Ramos (cell line): ENCODE results near the gene POP4.
"Not testable (repeated sequence)": the region's sequence is repeated elsewhere in the genome, so short reads cannot be mapped to it uniquely, and the experiment has no call there.

ENCODE experiments used
- in situ Hi-C: fragments of 300-500 bp; cut with MboI; formaldehyde crosslinking; loops from one replicate; pipeline ENCODE4 v1.14.3; 2022; ENCODE audit warnings: low sequenced_read_pairs; ENCODE audit not compliant: unreplicated experiment

The POP4 gene

GRCh38 chr19:29610213-29610573, 4.1 kb downstream of the POP4 start:
- in situ Hi-C loops = loop anchor here (5.0 kb wide), 1 partner anchor 102 kb away; no protein-coding TSS in a partner anchor

- in situ Hi-C loops = loop anchor here (5.0 kb wide), 1 partner anchor 102 kb away; no protein-coding TSS in a partner anchor
These were observed 4.6 kb downstream of the POP4 start for GRCh38 chr19:29610574-29611271.

- in situ Hi-C loops = loop anchor here (5.0 kb wide), 1 partner anchor 100 kb away; no protein-coding TSS in a partner anchor
These were observed 6.0 kb downstream of the POP4 start for GRCh38 chr19:29612121-29612520.

GRCh38 chr19:29612801-29613595, 6.9 kb downstream of the POP4 start:
- in situ Hi-C loops = loop anchor here (5.0 kb wide), 1 partner anchor 99 kb away; no protein-coding TSS in a partner anchor

GRCh38 chr19:29614046-29614445, 8.0 kb downstream of the POP4 start:
- in situ Hi-C loops = loop anchor here (5.0 kb wide), 1 partner anchor 98 kb away; no protein-coding TSS in a partner anchor

- in situ Hi-C loops = loop anchor here (5.0 kb wide), 1 partner anchor 98 kb away; no protein-coding TSS in a partner anchor
These were observed 8.7 kb downstream of the POP4 start for GRCh38 chr19:29614780-29615179.

- in situ Hi-C loops = no loop called here
These were observed 9.9 kb downstream of the POP4 start for GRCh38 chr19:29615891-29616425.

- in situ Hi-C loops = no loop called here
These were observed 10.5 kb downstream of the POP4 start for GRCh38 chr19:29616541-29616940.

- in situ Hi-C loops = no loop called here
These were observed 11.5 kb downstream of the POP4 start for GRCh38 chr19:29617366-29618266.

- in situ Hi-C loops = no loop called here
These were observed 12.4 kb downstream of the POP4 start for GRCh38 chr19:29618434-29618833.

- in situ Hi-C loops = no loop called here
These were observed 12.8 kb downstream of the POP4 start for GRCh38 chr19:29618871-29619270.

- in situ Hi-C loops = no loop called here
These were observed 14.9 kb downstream of the POP4 start for GRCh38 chr19:29620931-29621351.

GRCh38 chr19:29622166-29623070, 16.3 kb downstream of the POP4 start:
- in situ Hi-C loops = no loop called here

- in situ Hi-C loops = no loop called here
These were observed 17.8 kb downstream of the POP4 start for GRCh38 chr19:29623726-29624488.

- in situ Hi-C loops = no loop called here
These were observed 18.6 kb downstream of the POP4 start for GRCh38 chr19:29624489-29625185.

- in situ Hi-C loops = no loop called here
These were observed 19.1 kb downstream of the POP4 start for GRCh38 chr19:29625186-29625651.

GRCh38 chr19:29626386-29626785, 20.3 kb downstream of the POP4 start:
- in situ Hi-C loops = no loop called here

- in situ Hi-C loops = not testable (repeated sequence)
These were observed 20.7 kb downstream of the POP4 start for GRCh38 chr19:29626832-29627231.
